Caco-2 (cell line): ENCODE measurements around the gene SNRNP200. TPM values are rescaled to one million over a fixed set of nuclear protein-coding genes. Genes with fewer than 3 reads are reported as not detected.

Experiments
- BruUV-seq: library from RNA; stranded (reverse); fragments of 400-500 nt; replicated peaks from 2 replicates; lab custom pipeline; 2021; lab: Mats Ljungman, UMichigan
- CTCF ChIA-PET: fragments of 300-600 bp; sonication (Branson Sonifier 250); formaldehyde crosslinking; loops from one replicate; lab custom pipeline; 2022; ENCODE audit warnings: antibody characterized with exemption; lab: Charles Lee
- POLR2A ChIA-PET: fragments of 300-600 bp; sonication (Branson Sonifier 250); formaldehyde crosslinking; loops from one replicate; lab custom pipeline; 2022; ENCODE audit warnings: antibody characterized with exemption; lab: Charles Lee
- DNase-seq, 2 experiments: peaks; one replicate each; pipeline versions ENCODE4 v3.0.0 to v3.0.0-alpha.2; 2020 to 2022
- H3K27me3 ChIP-seq: replicated peaks from 2 replicates; pipeline ENCODE4 v1.6.0; 2011; ENCODE audit warnings: low read length; ENCODE audit not compliant: control insufficient read depth, insufficient read depth
- H3K36me3 ChIP-seq: 2 replicates; pipeline ENCODE4 v1.5.1; 2011; ENCODE audit warnings: low read length; ENCODE audit not compliant: control insufficient read depth, insufficient read depth
- H3K4me1 ChIP-seq: fragments of 250-450 bp; sonication (Bioruptor Pico); 2 replicates; pipeline ENCODE4 v1.5.1; 2020; ENCODE audit warnings: mild to moderate bottlenecking
- H3K4me3 ChIP-seq: 2 replicates; pipeline ENCODE4 v1.5.1; 2011; ENCODE audit warnings: low read depth, mild to moderate bottlenecking, control low read depth, low read length
- H3K9me3 ChIP-seq: fragments of 250-450 bp; sonication (Bioruptor Pico); 2 replicates; pipeline ENCODE4 v1.5.1; 2020; ENCODE audit warnings: mild to moderate bottlenecking, moderate library complexity
- H3K27ac Mint-ChIP-seq: one replicate; pipeline ENCODE4 v1.8.0; 2022; ENCODE audit warnings: mixed read lengths; ENCODE audit not compliant: unreplicated experiment
- H3K27me3 Mint-ChIP-seq: one replicate; pipeline ENCODE4 v1.8.0; 2022; ENCODE audit warnings: mixed read lengths; ENCODE audit not compliant: insufficient read depth, unreplicated experiment
- H3K36me3 Mint-ChIP-seq: one replicate; pipeline ENCODE4 v1.8.0; 2022; ENCODE audit warnings: mild to moderate bottlenecking, mixed read lengths; ENCODE audit not compliant: insufficient read depth, unreplicated experiment
- H3K4me1 Mint-ChIP-seq: one replicate; pipeline ENCODE4 v1.8.0; 2022; ENCODE audit warnings: low read depth, mixed read lengths; ENCODE audit not compliant: unreplicated experiment
- H3K4me3 Mint-ChIP-seq: one replicate; pipeline ENCODE4 v1.8.0; 2022; ENCODE audit warnings: mild to moderate bottlenecking, moderate library complexity, mixed read lengths; ENCODE audit not compliant: unreplicated experiment
- H3K9me3 Mint-ChIP-seq: one replicate; pipeline ENCODE4 v1.8.0; 2022; ENCODE audit warnings: mixed read lengths; ENCODE audit not compliant: unreplicated experiment
- CTCF ChIP-seq, 2 experiments: fragments of 200-600 bp in 1 of 2; IDR thresholded peaks; 1 replicate in 1 of 2; 2 replicates in 1 of 2; pipeline versions ENCODE4 v1.5.1 to v1.8.0; 2011 to 2022; ENCODE audit warnings: antibody characterized with exemption in 1 of 2, control low read depth in 1 of 2, inconsistent platforms in 1 of 2, low read depth in 1 of 2, low read length in 1 of 2, mild to moderate bottlenecking in 1 of 2, moderate library complexity in 1 of 2; ENCODE audit not compliant: insufficient read depth in 1 of 2, severe bottlenecking in 1 of 2, unreplicated experiment in 1 of 2
- intact Hi-C: fragments of 100-400 bp; cut with micrococcal nuclease; formaldehyde crosslinking; loops from one replicate; pipeline ENCODE4 v1.10.0; 2022; ENCODE audit not compliant: unreplicated experiment
- total RNA-seq: library from RNA; stranded (reverse); gene quantifications from 2 replicates; pipeline ENCODE4 v1.2.3, GENCODE V29; 2022

Gene SNRNP200
- total RNA-seq, 1 experiment from 2014 or later = 240 TPM

GRCh38 chr2:96329874-96330273, 24.5 kb upstream of the SNRNP200 start:
- no peaks in the 10 kb centered on the region for H3K9me3 ChIP-seq
- Mint-ChIP-seq H3K4me1 (peaks cover 7% of the 10 kb centered on the region), H3K27me3 (no peaks in the 10 kb centered on the region), H3K27ac (no peak overlapping the region), H3K9me3 (no peaks in the 10 kb centered on the region), H3K4me3 (no peak overlapping the region), H3K36me3 (peaks cover 4% of the 10 kb centered on the region)
- no peaks in the 10 kb centered on the region for H3K36me3 ChIP-seq
- no TSS peak for BruUV-seq
- intact Hi-C loops = no loop called here
- TF ChIP-seq CTCF (IDR thresholded peaks at IDR 0.05; ENCODE audit: insufficient read depth in 1 of 2, low read depth in 1 of 2, low read length in 1 of 2, severe bottlenecking in 1 of 2, unreplicated experiment in 1 of 2) = no peak
- H3K4me3 ChIP-seq = no peak overlapping the region
- no peaks in the 10 kb centered on the region for H3K27me3 ChIP-seq
- no peaks in the 10 kb centered on the region for H3K4me1 ChIP-seq
- CTCF ChIA-PET = no interaction called here
- DNase-seq = no peak
- POLR2A ChIA-PET = no interaction called here

- Histone ChIP-seq H3K9me3 (no peaks in the 10 kb centered on the region), H3K27me3 (no peaks in the 10 kb centered on the region), H3K36me3 (no peaks in the 10 kb centered on the region), H3K4me1 (no peaks in the 10 kb centered on the region), H3K4me3 (no peak overlapping the region)
- no peak for DNase-seq
- Mint-ChIP-seq H3K9me3 (no peaks in the 10 kb centered on the region), H3K27me3 (no peaks in the 10 kb centered on the region), H3K36me3 (peaks cover 4% of the 10 kb centered on the region), H3K4me1 (peaks cover 7% of the 10 kb centered on the region), H3K27ac (no peak overlapping the region), H3K4me3 (no peak overlapping the region)
- intact Hi-C loops = no loop called here
- BruUV-seq = no TSS peak
- ChIA-PET CTCF (no interaction called here), POLR2A (no interaction called here)
- TF ChIP-seq CTCF (IDR thresholded peaks at IDR 0.05; ENCODE audit: insufficient read depth in 1 of 2, low read depth in 1 of 2, low read length in 1 of 2, severe bottlenecking in 1 of 2, unreplicated experiment in 1 of 2) = no peak
These were observed 24.1 kb upstream of the SNRNP200 start for GRCh38 chr2:96329456-96329855.

GRCh38 chr2:96326990-96327820, 21.9 kb upstream of the SNRNP200 start:
- no peak overlapping the region for H3K27ac Mint-ChIP-seq
- peaks cover 5% of the 10 kb centered on the region for H3K27me3 Mint-ChIP-seq
- intact Hi-C loops = no loop called here

More at GRCh38 chr2:96326990-96327820, 21.9 kb upstream of the SNRNP200 start:
- Mint-ChIP-seq H3K4me1 (no peaks in the 10 kb centered on the region), H3K36me3 (no peaks in the 10 kb centered on the region), H3K4me3 (no peak overlapping the region), H3K9me3 (no peaks in the 10 kb centered on the region)
- Histone ChIP-seq H3K4me1 (no peaks in the 10 kb centered on the region), H3K9me3 (no peaks in the 10 kb centered on the region), H3K36me3 (no peaks in the 10 kb centered on the region), H3K4me3 (no peak overlapping the region), H3K27me3 (no peaks in the 10 kb centered on the region)
- ChIA-PET CTCF (interaction anchor here (1.3 kb wide), 1 partner anchor 61 kb away, joined by 5 read pairs; the partner anchor contains the start of gene CIAO1), POLR2A (no interaction called here)
- no peak for DNase-seq
- no TSS peak for BruUV-seq
- no peak for TF ChIP-seq CTCF (IDR thresholded peaks at IDR 0.05; ENCODE audit: insufficient read depth in 1 of 2, low read depth in 1 of 2, low read length in 1 of 2, severe bottlenecking in 1 of 2, unreplicated experiment in 1 of 2)
